Stimulated activated CD4-positive, alpha-beta T cell treated with anti-CD3 and anti-CD28 coated beads, Interleukin-12 subunit alpha, Interleukin-12 subunit beta, amount 100 ng/mL, for 48 hours (primary cell): ENCODE results near the gene RBPJ.

Source experiments
- DNase-seq, 3 donors: peaks; one replicate each; pipeline ENCODE4 v3.0.0-alpha.2; 2020; ENCODE audit warnings: low read depth in 2 of 3, low spot score in 1 of 3

RBPJ gene

DNA sequence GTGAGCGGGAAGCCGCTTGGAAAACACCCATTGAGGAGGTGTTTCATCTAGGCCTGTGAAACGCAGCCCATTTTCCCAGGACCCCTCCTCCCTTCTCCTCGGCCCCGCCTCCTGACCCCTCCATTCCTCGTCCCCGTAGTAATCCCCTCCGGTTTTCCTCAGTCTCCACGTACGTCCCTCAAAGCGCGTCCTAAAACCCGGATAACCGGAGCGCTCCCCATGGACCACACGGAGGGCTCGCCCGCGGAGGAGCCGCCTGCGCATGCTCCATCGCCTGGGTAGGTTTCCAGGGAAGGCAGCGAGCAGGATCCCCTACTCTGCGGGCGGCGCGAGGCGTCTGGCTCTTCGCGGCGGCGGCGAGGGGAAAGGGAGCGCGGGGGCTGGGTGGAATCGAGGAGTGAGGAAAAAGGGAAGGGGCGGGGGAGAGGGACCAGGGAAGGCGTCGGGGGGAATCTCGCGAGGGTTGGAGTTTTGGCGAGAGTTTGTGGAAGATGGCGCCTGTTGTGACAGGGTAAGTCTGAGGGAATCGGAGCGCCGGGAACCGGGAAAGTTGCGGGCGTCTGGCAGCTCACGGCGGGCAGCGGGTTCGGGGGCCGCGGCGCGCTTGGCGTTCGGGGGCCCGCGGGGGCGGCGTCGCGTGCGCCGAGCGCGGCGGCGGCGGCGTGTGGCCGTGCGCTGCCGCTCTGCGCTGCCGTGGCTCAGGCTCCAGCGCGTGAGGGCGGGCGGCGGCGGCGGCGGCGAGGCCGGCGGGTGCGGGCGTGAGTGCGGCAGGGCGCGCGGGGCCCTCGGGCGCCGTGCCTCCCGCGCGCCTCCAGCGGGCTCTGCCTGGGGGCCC, at the start of gene RBPJ:
TSS of gene RBPJ (plus strand) at position 477 of the 835 bp plus-strand sequence. CDS start at position 492, 15 bp downstream.
- peak; percentile 80 to 86 (median 85) for DNase-seq

DNA sequence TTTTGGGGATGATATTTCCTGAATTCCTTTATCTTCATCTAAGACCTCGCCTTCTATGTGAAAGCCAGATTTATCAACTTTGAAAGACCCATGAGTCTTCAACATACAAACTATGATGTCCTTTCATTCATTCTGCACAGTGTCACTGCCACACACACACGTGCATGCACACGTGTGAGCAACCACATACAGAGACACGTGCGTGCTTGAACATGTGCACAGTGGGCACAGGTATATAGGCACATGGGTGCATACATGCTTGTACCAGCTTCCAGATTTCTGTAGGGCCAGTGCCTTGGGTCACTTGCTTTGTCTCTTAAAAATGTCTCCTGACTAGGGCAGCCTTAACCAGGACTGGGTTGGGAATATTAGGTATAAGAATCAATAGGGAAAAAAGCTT, 49.1 kb upstream of the RBPJ start:
- no peak for DNase-seq

DNA sequence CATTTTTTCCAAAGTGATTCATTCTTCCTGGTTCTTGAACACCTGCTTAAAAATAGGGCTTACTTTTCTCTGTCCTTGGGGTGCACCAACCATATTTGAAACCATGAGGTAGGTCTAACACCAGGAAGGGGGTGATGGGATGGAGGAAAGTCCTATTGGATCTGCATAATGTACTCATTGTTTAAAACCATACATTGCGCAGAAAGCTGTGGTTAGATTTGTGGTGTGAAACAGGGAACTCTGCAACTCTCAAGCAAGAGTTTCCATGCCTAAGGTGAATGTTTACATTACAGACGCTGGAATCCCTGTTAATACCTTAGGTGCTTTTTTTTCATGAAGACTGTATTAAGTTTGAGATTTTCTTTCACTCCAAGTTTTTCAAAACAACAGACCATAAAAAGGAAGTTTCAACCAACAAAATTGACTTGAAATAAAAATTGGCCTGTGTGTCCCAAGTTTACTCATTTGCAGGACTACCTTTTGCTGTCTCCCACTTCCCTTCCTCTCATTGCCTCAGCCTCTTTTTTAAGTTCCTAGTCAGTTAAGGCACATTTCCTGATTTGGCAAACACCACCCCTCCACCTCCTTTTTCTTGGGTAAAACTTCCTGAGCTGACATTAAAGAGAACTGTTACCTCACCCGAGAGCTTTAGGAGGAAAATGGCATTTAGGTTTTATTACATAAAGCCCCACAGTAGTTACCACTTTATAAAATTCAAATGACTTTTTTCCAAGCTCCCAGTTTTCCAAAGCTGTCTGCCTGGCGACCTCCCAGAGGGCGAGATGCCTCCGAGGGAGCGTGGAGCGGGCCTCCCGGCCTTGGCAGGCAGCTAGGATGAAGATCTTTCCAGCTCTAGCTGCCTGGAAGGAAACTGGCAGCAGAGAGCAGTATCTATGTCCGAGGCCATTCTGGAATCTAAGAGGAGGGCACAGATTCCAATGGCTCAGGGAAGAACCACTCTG, 47.9 kb upstream of the RBPJ start:
- DNase-seq: no peak

DNA sequence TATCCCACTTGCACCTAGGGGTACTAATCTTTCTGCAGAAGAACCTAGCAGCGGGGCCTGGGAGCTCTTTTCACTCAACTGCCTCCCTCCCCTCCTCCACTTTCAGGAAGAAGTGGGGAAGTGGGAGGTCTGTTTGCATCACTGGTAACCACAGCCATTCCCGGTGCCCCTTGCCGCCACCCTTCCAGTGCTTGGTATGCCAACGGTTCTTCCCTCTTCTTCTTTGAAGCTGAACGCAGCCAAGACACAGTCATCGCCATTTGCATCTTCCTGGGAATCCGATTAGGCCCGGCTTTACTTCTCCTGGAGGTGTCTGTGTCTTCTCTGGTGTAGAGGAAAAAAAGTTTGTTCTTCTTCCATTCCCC, 47.2 kb upstream of the RBPJ start:
- no peak for DNase-seq

DNA sequence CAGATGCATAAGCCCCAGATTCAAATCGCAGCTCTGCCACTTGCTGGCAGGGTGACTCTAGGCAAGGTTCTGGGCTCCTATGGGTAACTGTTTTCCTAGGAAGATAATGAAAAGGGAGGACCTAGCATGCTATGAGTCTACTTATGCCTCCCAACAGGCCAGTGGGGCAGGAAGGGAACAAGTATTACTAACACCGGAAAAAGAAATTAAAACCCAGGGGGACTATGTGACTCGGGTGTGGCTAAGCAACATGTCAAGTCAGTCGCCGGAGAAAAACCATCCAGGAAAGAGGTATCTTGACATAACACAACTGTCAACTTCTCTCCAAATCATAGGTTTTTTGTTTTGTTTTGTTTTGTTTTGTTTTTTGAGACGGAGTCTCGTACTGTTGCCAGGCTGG, 45.5 kb upstream of the RBPJ start:
- no peak for DNase-seq

DNA sequence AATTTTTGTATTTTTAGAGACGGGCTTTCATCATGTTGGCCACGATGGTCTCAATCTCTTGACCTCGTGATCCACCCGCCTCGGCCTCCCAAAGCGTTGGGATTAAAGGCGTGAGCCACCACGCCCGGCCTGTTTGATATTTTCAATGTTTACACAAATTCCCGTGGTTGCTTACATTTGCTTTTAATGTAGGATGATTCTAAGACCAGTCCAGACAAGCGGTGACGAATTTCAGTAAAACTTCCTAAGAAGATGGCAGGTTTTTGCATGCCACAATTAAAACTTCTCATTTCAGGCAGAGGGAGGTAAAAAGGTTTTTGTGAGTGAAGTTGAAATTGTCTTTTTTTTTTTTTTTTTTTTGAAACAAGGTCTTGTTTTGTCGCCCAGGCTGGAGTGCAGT, 41.4 kb upstream of the RBPJ start:
- no peak for DNase-seq

DNA sequence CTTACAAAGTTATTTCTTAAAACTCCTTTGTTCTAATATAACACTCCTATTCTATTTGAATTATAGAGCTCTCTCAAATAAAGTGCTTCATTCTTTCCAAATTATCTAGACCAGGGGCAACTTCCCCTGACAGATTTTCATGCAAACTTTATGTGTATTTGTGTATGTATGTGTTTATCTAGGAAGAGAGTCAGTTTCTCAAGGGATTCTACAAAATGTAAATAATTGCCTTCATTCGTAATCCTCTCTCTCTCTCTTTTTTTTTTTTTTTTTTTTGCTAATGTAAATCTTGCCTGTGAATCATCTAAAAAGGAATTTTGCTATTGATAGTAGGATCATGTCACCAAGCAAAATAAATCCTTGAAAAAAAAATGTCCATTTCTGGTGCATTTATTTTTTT, 38.9 kb upstream of the RBPJ start:
- DNase-seq: no peak

DNA sequence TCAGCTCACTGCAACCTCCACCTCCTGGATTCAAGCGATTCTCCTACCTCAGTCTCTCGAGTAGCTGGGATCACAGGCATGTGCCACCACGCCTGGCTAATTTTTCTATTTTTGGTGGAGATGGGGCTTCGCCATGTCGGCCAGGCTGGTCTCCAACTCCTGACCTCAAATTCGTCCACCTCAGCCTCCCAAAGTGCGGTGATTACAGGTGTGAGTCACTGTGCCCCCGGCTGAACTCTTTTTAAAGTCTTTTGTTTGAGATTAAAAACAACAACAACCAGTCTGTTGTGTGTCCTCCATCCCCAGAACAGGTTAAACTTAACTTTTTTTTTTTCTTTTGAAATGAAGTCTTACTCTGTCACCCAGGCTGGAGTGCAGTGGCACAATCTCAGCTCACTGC, 36.3 kb upstream of the RBPJ start:
- DNase-seq: no peak

DNA sequence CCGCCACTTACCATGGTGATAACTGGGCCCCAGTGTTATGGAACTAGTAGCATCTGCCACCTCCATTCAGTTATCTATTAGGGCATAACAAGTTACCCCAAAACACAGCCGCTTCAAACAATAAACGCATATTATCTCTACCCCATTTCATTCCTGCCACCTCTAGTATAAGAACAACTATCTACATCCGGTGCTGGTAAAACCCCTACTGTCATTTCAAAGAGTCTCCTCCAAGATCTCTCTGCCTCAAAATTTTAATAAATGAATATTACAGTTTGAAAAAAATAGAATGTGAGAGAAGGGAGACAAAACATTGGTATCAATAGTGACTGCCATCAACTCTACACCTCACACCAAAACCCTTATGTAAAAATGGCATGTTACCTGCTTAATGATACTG, 35.5 kb upstream of the RBPJ start:
- DNase-seq: no peak

DNA sequence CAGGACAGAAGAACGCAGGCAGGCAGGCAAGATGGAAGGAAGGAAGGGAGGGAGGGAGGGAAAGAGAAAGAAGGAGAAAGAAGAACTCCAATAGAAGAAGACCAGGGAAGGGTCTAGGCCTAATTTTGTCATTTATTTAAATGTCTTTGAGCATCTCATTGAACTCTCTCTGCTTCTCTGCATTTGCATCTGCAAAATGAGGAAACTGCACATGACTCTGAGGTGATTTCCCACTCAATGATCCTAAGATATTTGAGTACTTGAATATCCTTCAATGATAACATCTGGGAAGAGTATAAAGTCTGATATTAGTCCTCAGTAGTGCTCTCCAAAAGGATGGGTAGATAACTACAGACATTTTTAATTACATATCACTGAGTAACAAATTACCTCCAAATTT, 33.1 kb upstream of the RBPJ start:
- no peak for DNase-seq

DNA sequence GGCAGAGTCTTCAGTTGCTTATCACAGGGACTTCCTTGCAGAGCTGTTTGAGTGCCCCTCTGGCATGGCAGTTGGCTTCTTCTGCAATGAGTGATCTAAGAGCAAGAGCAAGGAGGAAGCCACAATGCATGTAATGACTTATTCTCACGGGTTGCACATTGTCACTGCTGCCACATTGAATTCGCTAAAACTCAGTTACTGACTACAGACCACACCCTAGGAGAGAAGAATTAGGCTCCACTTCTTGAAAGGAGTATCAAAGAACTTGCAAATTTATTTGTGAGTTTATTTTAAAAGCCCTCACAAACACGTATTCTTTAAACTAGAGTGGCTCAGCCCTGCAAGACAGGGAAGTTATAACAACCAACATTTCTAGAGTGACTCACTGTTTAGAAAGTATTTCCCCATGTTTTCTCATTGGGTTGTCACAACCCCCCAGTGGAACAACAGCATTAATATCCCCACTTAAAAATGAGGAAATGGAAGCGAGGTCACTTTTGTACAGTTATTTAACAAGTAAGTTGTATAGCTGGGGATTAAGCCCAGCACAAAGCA, 32.4 kb upstream of the RBPJ start:
- DNase-seq: peak in 2 of 3 donors; percentile 10 to 24

DNA sequence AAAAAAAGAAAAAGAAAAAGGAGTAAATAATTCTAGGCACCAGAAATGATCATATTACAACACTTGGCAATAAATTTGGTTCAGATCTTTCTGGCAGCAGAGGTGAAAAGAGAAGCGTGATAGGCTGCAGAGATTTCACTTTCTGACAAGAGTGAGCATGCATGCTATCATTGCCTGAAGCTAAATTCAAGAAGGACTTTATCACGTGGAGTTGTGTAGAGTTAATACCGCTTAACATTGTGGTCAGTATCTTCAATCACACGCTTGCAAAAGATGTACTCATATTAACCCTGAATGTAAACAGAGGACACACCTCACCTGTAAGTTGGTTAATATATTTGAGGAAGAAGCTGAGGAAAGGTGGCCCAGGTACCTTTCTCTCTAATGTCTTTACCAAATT, 31.4 kb upstream of the RBPJ start:
- DNase-seq: no peak

DNA sequence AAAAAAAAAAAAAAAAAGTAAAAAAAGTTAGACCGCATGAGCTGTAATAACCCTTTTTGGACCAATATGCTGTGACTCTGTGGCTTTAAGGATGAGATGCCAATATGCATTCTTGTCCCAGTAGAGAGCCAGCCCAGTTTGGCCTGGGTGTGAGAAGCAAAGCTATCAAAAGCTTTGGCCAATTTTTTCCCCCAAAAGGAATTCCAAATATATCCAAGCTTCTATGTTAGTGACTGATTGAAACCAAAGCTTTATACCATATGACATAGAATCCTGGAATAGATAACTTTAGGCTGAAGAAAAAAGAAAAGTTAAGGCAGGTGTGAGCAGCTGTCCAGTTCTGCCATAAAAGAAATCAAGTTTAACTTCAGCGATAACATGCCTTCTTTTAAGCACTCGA, 30.5 kb upstream of the RBPJ start:
- no peak for DNase-seq

DNA sequence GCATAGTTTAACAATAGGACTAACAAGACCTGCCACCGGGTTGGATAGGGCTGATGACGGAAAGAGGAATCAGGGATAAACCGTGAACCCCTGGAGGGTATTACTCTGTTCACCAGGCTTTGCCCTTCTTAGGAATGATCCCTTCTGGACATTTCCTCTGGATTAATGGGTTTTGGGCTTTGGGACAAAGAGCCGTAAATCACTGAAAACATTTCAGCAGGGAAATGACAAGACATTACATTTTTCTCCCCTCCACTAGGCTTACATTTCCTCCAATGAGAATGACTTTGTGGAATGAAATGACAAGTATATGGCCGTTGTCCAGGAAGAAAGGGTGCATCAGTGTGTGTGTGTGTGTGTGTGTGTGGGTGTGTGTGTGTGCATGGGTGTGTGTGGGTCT, 25.9 kb upstream of the RBPJ start:
- no peak for DNase-seq

DNA sequence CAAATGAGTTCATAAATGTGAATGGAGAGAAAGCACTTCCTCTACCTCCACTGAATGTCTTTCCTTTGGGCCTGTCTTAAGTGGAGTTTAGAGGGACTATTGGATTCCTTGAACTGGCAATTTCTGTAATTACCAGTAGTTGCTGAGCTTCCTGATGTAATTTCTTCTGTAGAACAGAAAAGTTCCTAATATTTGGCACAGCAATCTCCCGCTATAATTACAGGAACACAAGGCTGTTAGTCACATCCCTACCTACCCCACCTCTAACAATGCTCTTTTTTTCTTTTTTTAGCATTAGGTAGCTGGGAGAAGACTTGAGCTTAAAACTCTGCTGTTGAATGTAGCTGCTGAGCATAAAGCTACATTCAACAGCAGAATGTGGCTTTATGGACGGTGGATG, 24.8 kb upstream of the RBPJ start:
- DNase-seq: no peak

DNA sequence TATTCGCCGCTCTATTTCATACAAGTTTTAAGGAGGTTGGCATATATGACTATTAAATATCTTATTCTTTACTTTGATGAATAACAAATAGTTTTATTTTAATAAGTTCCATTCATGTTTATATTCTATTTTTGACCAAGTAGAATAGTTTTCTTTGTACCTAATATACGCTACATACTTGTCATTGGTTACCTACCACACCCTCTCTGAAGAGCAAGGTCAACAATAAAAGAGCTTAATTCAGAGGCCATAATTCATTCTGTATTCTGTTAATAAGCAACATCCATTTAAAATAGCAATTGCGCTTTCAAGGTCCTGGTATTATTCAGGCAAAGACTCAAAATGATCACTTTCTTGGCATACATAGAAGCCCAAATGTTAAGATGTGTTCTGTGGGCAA, 24.3 kb upstream of the RBPJ start:
- DNase-seq: no peak

DNA sequence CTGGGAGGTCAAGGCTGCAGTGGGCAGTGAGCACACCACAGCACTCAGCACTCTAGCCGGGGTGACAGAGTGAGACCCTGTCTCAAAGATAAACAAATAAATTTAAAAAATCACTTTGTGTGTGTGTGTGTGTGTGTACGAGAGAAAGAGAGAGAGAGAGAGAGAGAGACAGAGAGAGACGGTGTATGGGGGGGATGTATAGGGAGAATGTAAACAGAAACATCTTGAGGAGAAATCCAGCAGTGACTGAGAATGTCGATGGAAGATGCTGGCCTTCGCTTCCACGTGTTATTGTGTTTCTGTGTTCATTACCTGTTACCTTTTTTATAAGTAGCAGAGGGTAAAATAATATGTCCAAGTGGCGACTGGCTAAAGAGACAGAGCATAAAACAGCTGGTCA, 23.6 kb upstream of the RBPJ start:
- no peak for DNase-seq

DNA sequence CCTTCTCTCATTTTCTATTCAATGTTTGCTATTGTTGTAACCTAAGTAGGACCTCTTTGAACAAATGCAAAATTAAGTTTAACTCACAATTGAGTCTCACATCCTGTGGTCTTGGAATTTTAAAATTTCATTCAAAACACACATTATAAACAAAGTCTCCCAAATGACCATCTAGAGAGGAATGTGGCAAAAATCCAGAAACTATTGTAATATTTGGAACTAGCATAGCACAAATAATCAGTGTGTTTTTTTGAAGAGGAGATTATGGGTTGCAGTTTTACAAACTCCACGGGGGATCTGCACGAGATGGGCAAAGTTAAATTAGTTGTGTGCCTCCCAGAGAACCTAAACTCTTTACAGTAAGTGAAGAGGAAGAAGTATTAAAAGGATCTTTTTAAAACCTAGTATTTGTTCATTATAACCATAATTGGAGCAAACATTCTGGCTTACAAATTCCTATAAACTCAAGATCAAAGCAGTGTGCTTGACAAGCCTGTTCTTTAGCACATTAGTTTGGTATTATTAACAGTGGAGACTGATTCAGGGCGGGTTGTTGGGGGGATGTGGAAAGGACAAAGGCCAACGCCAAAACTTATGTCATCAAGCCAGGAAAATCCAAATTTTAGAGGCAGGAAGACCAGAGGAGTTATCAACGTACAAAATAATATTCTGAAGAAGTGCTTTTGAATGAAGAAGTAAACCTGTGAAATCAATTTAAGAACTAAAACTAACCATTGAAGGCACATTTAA, 22.4 kb upstream of the RBPJ start:
- DNase-seq: no peak

DNA sequence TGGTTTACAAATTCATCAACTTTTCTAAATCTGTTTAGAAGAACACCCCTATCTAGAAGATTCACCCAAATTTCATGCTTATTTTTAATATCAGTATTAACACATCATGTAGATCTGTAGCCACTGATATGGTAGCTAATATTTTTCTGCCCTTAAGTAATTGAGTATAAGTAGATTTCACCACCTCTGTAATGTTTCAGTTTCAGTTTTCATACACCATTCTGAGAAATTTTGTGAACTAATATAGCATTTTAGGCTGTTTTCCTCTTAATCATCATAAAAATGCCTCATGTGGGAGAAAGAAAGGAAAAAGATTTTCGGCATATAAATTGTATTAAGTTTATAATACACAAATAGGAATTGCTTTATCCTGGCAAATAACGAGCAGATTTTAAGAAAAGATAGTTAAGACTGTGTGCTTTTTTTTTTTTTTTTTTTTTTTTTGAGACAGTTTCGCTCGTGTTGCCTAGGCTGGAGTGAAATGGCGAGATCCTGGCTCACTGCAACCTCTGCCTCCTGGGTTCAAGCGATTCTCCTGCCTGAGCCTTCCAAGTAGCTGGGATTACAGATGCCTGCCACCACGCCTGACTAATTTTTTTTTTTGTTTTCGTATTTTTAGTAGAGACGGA, 21.4 kb upstream of the RBPJ start:
- no peak for DNase-seq
